ENCODE results near the gene BMP6. TPM values are rescaled to one million over a fixed set of nuclear protein-coding genes. Genes with fewer than 3 reads are reported as not detected.

BMP6 gene
- total RNA-seq, 1 experiment from 2014 or later = 2.1 TPM

DNA sequence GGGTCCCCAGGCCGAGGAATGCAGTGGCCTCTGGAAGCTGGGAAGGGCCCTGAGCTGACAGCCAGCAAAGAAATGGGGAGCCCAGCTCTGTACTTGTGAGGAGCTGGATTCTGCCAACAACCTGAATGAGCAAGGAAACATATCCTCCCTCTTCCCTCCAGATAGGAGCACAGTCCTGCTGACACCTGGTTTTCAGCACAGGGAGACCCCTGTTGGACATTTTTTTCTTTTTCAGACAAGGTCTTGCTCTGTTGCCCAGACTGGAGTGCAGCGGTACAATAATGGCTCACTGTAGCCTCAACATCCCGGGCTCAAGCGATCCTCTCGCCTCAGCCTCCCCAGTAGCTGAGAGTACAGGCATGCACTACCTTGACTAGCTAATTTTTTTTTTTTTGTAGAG is 21.5 kb downstream of the BMP6 start:
- no peak for DNase-seq (ENCODE audit: low spot score)

DNA sequence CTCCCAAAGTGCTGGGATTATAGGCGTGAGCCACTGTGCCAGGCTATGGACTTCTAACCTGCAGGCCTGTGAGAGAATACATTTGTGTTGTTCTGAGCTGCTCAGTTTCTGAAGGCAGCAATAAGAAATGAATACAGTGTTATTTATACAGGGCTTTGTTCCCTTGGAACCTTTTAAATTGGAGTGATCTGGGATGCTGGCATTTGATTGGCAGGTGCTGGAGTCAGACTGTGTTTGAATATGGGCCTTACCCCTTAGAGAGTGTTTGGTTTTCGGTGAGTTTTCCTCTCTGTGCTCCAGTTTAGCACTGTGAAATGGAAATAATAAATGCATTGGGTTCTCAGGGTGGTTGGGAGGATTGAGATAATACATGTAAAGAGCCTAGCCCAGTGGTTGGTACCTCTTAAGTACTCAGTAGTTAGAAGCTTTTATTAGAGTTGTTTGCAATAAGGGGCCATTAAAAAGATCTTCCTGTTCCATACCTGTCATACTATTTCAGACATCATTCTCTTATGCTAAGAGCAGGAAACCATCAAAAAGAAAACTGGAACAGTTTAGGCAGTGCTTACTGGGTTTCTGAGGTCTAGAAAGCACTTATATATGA is 22.1 kb downstream of the BMP6 start:
- DNase-seq (ENCODE audit: low spot score) = no peak

DNA sequence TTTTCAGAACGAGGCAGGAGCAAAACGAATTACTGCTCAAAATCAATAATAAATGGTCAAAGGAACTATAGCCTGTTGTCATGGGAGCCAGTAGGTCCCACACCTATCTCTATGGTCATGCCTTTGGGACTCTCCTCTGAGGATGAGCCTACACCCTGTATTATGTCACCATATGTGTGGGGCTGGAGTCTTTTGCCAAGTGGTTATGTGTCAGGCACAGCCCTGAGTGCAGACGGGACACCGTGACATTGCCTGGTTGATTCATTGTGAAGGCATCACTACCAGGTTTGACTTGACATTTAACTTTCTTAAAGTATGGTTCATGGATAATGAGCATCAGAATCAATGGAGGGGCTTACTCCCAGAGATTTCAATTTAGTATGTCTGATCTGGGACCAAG is 23.6 kb downstream of the BMP6 start:
- DNase-seq (ENCODE audit: low spot score) = no peak

DNA sequence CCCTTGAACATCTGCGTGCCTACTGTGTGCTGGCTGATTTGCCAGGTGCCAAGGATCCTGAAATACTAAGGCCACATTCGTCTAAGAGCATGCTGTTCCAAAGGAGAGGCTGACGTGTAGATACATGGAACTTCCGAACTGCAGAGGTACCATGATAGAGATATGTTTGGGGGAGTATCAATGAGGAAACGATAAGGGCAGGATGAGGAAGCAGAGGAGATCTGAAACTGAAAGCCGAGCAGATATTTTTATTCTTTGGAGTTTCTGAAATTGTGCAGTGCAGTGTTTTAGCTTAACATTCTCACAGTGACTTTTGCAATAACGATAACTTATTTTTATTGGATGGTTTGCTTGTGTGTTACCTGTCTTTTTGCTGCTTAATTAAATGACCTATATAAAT is 24.3 kb downstream of the BMP6 start:
- DNase-seq (ENCODE audit: low spot score) = no peak

DNA sequence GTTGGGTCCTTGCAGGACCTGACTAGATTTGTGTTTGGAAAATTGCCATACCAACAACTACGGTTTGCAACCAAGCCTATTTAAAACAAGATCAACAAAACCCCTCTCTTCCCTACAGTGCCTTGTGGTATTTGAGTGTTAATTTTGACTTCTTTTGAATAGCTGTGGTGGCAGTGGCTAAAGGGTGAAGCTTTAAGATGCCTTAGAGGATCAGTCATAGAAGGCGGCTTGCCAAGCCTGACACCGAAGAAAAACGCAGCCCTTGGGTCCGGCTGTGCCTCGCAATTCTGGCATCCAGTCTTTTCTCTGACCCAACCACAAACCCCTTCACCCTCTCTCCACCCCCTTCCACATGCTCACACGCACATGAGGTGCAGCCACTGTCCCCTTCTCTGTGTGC is 32.6 kb downstream of the BMP6 start:
- DNase-seq (ENCODE audit: low spot score) = peak; percentile 97

DNA sequence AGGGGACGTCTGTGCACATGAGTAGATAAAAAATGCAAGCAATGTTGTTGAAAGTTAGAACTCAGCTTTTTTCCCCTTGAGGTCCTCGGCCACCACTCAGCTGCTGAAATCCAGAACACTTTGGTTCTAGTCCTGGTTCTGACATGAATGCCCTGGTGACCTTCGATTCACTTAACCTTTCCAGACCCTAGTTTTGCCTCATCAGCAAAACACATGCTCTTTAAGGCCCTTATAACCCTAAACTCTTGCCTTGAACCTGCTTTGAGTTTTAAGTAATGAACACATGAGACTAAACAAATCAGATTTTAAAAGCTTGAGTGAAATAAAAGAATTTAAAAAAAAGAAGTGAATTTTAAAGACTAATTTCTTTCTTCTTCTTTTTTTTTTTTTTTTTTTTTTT is 33.4 kb downstream of the BMP6 start:
- no peak for DNase-seq (ENCODE audit: low spot score)

DNA sequence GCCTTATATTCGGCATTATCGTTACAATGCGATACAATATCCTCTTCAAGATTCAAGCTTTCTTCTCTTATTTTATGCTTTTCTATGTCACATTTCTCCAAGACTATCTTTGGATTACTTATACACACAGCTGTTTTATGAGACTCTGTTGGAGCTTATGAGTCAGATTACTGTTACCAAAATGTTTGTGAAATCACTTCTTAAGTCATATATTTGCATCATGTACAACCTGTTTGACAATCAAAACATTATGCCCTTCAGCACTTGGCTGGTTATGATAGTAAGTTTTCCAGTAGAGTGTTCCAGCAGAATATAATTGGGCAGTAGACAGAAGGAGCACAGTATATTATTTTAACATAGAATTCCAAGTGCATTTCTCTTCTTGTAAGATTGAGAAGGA is 35.2 kb downstream of the BMP6 start:
- no peak for DNase-seq (ENCODE audit: low spot score)

DNA sequence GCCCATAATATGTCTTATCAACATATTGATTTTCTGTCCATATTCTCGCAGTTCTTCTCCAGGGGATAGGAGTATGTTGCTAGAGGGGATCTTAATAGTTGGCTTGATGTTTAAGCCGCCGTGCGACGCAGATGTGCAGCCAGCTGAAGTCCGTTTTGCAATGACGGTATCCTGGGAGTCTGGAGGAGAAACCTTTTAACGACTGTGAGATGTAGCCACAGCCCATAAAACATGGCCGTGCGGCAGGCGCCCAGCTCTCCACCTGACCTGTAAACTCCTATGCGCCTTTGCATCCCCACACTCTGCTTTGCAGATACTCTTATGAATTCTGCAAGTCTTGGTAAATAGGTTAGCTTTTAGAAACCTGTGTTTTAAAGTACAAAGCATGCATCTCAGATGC is 36.9 kb downstream of the BMP6 start:
- DNase-seq (ENCODE audit: low spot score) = no peak

DNA sequence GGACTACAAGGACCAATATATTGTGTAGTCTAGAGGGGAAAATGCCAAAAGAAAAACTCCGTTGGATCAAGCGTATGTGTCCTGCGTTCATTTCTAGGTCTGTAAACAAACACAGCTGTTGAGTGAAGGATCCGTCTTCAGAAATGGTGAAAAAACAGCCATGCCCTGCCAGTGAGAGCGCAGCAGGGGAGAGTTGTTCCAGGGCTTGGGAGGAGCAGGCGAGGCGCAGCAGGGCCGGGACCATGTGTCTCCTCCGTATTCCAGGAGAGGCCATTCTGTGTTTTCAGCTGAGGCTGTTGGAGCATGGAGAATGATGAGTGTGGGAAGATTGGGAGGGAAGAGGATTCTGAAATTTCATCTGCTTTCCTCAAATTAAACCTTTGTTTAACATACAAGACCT is 38.0 kb downstream of the BMP6 start:
- no peak for DNase-seq (ENCODE audit: low spot score)

DNA sequence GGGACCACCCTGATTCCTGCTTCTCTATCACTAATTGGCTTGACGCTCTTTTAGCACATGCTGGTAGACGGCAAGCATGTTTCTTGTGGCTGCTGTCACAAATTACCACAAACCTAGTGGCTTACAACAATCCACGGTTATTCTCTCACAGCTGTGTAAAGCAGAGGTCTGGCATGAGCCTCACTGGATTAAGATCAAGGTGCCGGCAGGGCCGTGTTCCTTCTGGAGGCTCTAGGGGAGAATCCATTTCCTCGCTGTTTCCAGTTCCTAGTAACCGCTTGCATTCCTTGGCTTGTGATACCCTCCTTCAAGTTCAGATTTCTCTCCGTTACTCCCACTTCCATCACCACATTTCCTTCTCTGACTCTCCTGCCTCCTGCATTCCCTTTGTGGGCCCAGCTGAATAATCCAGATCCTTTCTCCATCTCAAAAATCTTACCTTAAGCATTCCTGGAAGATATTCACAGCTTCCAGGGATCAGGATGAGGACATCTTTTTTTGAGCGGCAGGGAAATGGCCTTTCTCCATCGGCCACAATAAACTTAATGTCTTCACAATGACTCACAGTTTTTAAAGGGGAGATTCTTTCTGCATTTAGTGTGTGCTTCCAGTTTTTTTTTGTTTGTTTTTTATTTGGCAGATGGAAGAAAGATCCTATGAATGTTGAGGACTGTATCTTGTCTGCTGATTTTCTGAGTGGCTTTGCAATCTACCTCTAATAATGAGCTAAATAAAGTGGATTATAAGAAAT is 39.9 kb downstream of the BMP6 start:
- DNase-seq (ENCODE audit: low spot score) = no peak

DNA sequence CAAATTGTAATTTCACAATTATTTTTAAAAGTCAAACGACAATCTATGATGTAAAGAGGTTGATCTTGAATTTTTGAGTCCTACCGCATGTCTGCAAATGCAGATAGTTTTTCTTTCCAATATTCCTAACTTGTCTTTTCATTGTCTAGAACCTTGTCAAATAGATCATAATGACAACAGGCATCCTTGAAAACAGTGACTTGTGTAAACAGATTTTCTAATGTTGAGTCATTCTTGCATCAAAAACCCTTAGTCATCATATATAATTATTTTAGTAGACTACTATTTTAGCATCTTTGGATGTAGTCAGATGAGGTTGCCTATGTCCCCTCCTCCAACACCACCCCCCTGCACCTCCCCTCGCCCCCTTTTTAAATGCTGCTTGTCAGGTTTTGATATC is 43.8 kb downstream of the BMP6 start:
- peak; percentile 28 for DNase-seq (ENCODE audit: low spot score)

DNA sequence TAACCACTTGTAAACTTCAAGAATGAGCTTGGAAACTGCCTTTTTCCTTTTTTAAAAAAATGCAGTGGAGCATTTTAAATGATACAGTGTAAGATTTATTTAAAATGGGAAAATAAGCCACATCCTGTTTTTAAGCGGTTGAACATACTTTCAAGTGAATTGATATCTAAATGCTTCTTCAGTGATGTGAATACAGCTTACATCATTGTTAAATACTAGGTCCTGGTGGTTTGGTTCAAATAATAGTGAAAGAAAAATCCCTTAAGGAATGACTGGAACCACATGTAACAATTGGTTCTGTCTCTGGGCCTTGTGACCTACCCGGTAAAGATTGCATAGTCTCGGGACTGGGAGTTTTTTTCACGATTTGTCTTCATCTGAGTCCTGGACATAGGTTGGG is 44.2 kb downstream of the BMP6 start:
- DNase-seq (ENCODE audit: low spot score) = peak; percentile 68

DNA sequence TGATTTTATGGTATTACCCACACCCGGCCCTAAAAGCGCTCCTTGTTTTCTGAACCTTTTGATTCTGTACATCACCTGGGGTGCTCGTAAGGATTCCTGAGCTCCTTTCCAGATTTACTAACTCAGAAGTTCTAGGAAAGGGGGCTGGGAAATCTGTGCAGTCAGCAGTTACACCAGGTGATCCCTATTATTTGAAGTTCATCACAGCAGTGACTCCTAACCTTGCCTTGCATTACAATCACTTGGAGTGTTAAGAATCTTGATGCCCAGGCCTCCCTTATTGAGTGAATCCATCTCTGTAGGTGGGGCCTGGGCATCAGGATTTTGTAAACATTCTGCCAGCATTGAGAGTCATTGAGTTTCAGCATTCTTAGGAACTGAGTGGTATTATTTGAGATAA is 44.7 kb downstream of the BMP6 start:
- no peak for DNase-seq (ENCODE audit: low spot score)

DNA sequence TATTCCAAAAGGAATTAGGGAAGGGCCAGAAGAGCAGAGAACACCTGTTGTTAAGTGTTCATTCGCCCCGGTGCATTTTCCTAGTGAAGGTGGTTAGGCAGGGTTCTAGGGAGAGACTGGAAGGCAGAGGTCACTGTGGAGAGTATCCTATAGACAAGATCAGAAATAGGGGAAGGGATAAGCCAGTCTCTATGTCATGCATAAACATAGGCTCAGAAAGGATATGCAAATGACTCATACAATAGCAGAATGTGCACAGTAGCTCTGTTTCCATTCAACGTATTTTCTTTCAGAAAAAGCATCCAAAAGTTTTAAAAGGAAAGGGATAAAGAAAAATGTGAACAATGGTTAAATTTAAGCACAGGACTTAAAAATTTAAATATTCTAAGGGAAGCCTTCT is 47.4 kb downstream of the BMP6 start:
- no peak for DNase-seq (ENCODE audit: low spot score)

DNA sequence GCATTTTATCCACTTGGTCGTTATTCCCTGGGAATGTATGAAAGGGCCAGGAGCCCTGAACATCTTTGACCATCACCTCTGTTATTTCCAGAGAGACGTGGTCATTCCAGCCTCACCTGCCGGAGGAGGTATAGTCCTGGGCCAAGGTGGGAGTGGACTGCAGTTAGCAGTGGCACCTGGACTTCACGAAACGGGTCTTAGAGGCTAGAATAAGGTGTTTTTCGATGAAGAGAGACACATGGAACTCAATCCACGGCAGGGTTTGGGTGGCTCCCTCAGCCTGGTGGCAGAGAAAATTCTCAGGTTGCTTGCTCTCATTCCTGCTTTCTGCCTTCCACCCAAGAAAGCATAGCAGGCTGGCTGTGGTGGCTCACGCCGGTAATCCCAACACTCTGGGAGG is 48.0 kb downstream of the BMP6 start:
- no peak for DNase-seq (ENCODE audit: low spot score)

DNA sequence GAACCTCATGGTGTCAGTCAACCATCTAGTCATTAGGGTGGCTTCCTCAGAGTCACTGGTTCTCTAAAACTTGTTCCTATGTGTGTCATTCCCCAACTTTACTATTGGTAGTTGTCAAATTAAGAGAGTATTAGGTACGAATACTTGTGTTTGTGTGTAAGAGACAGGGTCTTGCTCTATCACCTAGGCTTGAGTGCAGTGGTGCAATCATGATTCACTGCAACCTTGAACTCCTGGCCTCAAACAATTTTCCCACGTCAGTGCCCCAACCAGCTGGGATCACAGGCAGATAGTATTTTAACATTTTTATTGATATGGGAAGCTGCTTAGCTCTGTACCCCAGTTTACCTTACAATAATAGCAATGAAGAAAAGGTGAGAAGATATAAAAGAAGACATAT is 50.6 kb downstream of the BMP6 start:
- DNase-seq (ENCODE audit: low spot score) = no peak

DNA sequence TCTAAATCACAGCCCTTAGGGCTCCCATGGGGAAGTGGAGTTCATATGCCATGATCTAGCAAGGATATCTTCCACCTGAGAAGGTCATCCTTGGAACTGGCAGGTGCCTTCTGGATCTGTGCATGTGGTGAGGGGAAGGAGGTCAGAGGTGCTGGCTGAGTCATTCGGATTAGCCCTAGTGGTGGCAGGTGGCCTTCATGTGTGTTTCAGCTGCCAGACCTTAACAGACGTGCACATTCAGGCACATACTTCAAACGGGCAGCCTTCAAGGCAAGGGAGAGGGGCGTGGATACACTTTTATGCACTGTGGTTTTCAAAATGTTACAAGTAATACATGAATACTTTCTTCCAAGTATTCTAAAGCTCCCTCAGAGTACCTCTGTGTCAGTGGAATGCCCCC is 51.2 kb downstream of the BMP6 start:
- DNase-seq (ENCODE audit: low spot score) = no peak

DNA sequence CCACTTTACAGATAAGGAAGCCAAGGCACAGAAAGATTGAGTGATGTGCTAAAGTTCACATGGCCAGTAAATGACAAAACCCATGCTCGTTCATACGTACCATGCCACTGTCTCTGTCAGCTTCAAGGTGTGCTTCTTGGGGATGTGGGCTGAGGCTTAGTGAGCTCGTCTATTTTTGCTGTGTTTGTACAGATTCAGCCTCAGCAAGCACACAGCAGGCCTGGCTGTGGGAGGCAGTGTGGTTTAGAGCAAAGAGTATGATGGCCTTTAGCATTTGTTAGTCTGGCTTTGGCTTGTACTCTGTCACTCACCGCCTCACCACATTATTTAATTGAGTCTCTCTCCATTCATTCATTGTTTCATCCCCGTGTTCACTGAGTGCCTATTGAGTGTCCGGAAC is 55.3 kb downstream of the BMP6 start:
- DNase-seq (ENCODE audit: low spot score) = no peak

DNA sequence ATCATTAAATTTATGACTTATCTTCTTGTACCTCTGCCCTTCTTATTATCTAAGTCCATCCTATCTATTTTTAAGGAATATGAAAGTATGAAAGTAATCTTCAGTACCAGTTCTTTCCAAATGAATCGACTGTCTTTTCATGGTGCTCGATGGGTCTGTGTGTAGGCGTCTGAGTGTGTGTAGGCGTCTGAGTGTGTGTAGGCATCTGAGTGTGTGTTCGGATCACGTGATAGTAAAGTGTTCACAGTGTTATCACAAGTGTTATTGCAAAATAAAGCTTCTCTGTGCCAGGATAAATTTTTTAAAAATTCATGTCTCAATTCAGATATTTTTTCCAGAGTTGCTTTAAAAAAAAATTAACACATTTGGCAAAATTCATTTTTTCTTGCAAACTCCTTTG is 58.3 kb downstream of the BMP6 start:
- no peak for DNase-seq (ENCODE audit: low spot score)

DNA sequence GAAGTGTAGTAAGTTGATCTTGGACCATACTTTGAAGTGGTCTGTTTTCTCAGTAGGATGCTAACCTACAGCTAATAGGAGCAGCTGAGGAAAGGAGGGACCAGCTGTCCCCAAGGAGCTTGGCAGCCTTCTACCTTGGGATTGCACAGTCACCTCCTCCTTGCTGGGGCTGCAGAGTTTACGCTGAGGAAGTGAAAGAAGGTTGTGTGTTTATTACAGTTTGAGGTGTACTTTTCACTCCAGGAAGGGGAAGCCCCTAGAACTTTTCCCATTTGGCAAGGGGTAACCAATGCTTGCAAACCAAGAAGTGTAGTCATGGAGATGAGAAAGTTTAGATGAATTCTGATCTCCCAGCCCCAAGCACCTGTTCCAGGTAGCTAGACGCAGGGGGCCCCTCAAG is 58.8 kb downstream of the BMP6 start:
- no peak for DNase-seq (ENCODE audit: low spot score)

DNA sequence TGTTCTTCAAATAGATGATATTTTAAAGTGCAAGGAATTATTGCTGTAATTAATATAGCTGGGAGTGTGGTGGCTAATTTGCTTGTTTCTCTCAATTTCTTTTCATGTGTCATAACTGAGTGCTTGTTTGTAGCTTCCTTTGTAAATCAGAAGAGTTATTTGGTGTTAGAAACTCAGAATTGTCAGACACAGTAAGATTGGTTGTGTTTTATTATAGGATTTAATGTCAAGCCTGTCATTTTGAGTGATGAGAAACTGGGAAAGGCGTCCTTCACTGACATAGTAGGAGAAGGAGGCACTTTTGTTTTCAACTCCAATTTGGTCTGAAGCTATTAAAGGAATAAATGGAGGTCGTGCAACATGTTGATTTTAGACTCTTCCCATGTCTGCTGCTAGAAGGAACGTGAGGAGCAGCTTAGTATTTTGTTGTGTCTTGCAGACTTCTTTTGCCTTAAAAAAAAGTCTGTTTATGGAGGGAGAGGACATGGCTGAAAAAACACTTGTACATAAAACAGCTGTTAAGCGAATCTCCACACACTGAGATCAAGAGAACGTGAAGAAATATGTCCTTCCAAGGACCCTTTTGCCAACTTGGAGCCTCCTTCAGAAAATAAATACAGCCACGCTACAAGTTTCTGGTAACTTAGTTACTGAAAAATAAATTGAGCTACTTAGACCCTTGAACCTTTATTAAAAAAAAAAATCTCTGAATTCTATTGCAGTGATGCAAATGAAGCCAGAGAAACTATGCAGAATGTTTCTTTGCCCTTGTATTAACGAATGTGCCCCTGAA is 59.5 kb downstream of the BMP6 start:
- DNase-seq (ENCODE audit: low spot score) = no peak

DNA sequence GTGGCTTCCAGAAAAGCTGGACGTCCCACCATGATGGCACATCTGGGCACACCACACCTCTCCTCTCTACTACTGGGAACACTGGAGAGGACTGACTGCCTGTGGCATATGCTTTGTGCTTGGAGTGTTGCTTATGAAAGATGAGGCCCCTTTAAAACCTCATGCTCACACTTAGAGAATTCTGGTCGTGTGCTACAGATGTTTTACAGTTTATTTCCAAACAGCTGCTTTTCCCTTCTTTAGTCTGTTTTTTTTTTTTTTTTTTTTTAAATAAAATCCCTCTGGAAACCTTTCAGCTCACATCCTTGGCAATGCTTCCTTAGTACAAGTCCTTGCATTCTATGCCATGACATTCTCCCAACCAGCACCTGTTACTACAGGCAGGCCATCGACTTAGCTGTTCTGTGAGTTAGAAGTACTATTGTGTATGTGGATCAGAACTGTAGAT is 60.3 kb downstream of the BMP6 start:
- no peak for DNase-seq (ENCODE audit: low spot score)

DNA sequence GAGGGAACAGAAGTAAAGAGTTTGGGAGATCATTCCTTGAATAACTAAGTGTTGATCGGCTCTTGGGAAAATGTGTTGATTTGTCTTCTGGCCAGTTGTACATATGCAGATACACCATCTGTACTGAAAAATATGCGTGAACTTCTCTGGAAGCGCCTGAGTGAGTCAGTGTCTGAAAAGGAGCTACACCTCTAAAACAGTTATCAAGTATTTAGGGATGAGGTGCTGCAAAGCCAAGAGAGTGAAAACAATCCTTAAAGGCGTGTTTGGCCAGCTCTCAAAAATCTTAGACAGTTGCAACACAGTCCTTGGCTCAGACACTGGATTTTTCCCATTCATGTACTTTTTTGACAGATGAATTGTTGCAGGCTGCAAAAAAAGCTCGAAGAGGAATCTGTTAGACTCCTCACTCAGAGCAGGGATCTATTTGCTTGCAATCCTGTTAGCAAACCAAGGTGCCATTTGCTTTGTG is 61.3 kb downstream of the BMP6 start:
- DNase-seq (ENCODE audit: low spot score) = no peak

All from H4 (cell line).